CD14-positive monocyte (primary cell): Measurements from ENCODE around the gene ZDHHC7. TPM values are rescaled to one million over a fixed set of nuclear protein-coding genes. Genes with fewer than 3 reads are reported as not detected.

Experiments
- DNase-seq, 3 donors: peaks; one replicate each; pipeline ENCODE4 v3.0.0-alpha.2; 2011 to 2022
- H2AFZ ChIP-seq: 2 replicates; pipeline ENCODE4 v1.6.0; 2012; ENCODE audit warnings: mild to moderate bottlenecking, low read depth, low read length, inconsistent platforms; ENCODE audit not compliant: insufficient read depth, poor library complexity, severe bottlenecking
- H3K27ac ChIP-seq, 2 donors: 1 replicate in 1 of 2; 2 replicates in 1 of 2; pipeline ENCODE4 v1.5.1; 2012 to 2013; ENCODE audit warnings: low read length in 2 of 2, control low read depth in 1 of 2, inconsistent platforms in 1 of 2, low read depth in 1 of 2, mild to moderate bottlenecking in 1 of 2
- H3K27me3 ChIP-seq, 2 donors: one replicate each; pipeline versions ENCODE4 v1.6.0 to v1.6.1; 2011 to 2013; ENCODE audit warnings: low read length in 2 of 2; ENCODE audit not compliant: control insufficient read depth in 2 of 2, insufficient read depth in 2 of 2
- H3K36me3 ChIP-seq, 2 donors: replicated peaks in 1 of 2; 1 replicate in 1 of 2; 2 replicates in 1 of 2; pipeline versions ENCODE4 v1.5.1 to v1.6.1; 2012 to 2013; ENCODE audit warnings: low read length in 2 of 2, control low read depth in 1 of 2, inconsistent platforms in 1 of 2, mild to moderate bottlenecking in 1 of 2; ENCODE audit not compliant: insufficient read depth in 2 of 2, control insufficient read depth in 1 of 2
- H3K4me1 ChIP-seq, 2 donors: 1 replicate in 1 of 2; 2 replicates in 1 of 2; pipeline versions ENCODE4 v1.5.1 to v1.6.1; 2012 to 2013; ENCODE audit warnings: low read length in 2 of 2, control low read depth in 1 of 2, inconsistent platforms in 1 of 2, mild to moderate bottlenecking in 1 of 2, moderate library complexity in 1 of 2; ENCODE audit not compliant: insufficient read depth in 2 of 2, control insufficient read depth in 1 of 2
- H3K4me2 ChIP-seq: replicated peaks from 2 replicates; pipeline ENCODE3; 2012; ENCODE audit warnings: low read length, moderate library complexity, mild to moderate bottlenecking; ENCODE audit not compliant: poor library complexity, severe bottlenecking; ENCODE audit errors: extremely low read depth
- H3K4me3 ChIP-seq, 3 experiments: fragments of 200-600 bp in 1 of 3; sonication (generic) in 1 of 3; replicated peaks in 1 of 3; 1 replicate in 2 of 3; 2 replicates in 1 of 3; pipeline ENCODE4 v1.5.1; 2011 to 2013; ENCODE audit warnings: low read length in 3 of 3, mild to moderate bottlenecking in 3 of 3, control low read depth in 2 of 3, low read depth in 2 of 3, inconsistent platforms in 1 of 3, moderate library complexity in 1 of 3
- H3K79me2 ChIP-seq: 2 replicates; pipeline ENCODE4 v1.6.0; 2012; ENCODE audit warnings: mild to moderate bottlenecking, control low read depth, inconsistent platforms, low read length, moderate library complexity; ENCODE audit not compliant: insufficient read depth
- H3K9ac ChIP-seq: 2 replicates; pipeline ENCODE4 v1.6.0; 2017; ENCODE audit warnings: low read length, mild to moderate bottlenecking; ENCODE audit not compliant: insufficient read depth, poor library complexity, severe bottlenecking
- H3K9me3 ChIP-seq, 2 donors: replicated peaks in 1 of 2; 1 replicate in 1 of 2; 2 replicates in 1 of 2; pipeline versions ENCODE4 v1.5.1 to v1.6.1; 2012 to 2013; ENCODE audit warnings: low read length in 2 of 2, control low read depth in 1 of 2; ENCODE audit not compliant: control insufficient read depth in 1 of 2, insufficient read depth in 1 of 2
- H4K20me1 ChIP-seq: 2 replicates; pipeline ENCODE4 v1.6.0; 2012; ENCODE audit warnings: mild to moderate bottlenecking, low read length, control low read depth, moderate library complexity; ENCODE audit not compliant: insufficient read depth
- H3K27ac Mint-ChIP-seq, 7 donors: one replicate each; pipeline ENCODE4 v1.8.0; 2020; ENCODE audit warnings: mild to moderate bottlenecking in 7 of 7, mixed read lengths in 7 of 7, moderate library complexity in 6 of 7, inconsistent platforms in 2 of 7
- H3K27me3 Mint-ChIP-seq, 3 donors: one replicate each; pipeline ENCODE4 v1.8.0; 2021 to 2022; ENCODE audit warnings: low read depth in 3 of 3, mild to moderate bottlenecking in 3 of 3, mixed read lengths in 3 of 3, moderate library complexity in 3 of 3, inconsistent platforms in 1 of 3
- H3K36me3 Mint-ChIP-seq, 2 donors: one replicate each; pipeline ENCODE4 v1.8.0; 2020; ENCODE audit warnings: mixed read lengths in 2 of 2, inconsistent platforms in 1 of 2, mild to moderate bottlenecking in 1 of 2
- H3K4me1 Mint-ChIP-seq: one replicate; pipeline ENCODE4 v1.8.0; 2020; ENCODE audit warnings: mild to moderate bottlenecking, mixed read lengths
- H3K4me3 Mint-ChIP-seq, 2 donors: one replicate each; pipeline ENCODE4 v1.8.0; 2020; ENCODE audit warnings: mild to moderate bottlenecking in 2 of 2, mixed read lengths in 2 of 2, moderate library complexity in 1 of 2
- H3K9me3 Mint-ChIP-seq, 7 donors: one replicate each; pipeline ENCODE4 v1.8.0; 2020 to 2022; ENCODE audit warnings: mixed read lengths in 7 of 7, mild to moderate bottlenecking in 6 of 7, moderate library complexity in 6 of 7, inconsistent platforms in 2 of 7
- WGBS: methylation state at CpG from one replicate; pipeline ENCODE4 v1.1.5; 2013; ENCODE audit warnings: missing lambda C conversion rate; ENCODE audit not compliant: insufficient coverage; 5-methylcytosine and 5-hydroxymethylcytosine counted together
- intact Hi-C, 2 donors: fragments of 100-400 bp; cut with micrococcal nuclease; formaldehyde crosslinking; loops; one replicate each; pipeline versions ENCODE4 v1.15.0 to v1.15.1; 2023
- polyA plus RNA-seq, 3 donors: library from polyadenylated mRNA; depleted of rRNA in 1 of 3; unstranded in 2 of 3; stranded (reverse) in 1 of 3; fragments of 300-500 nt in 2 of 3; fragments of >200 nt in 1 of 3; fragmentation: Illumina TruSeq in 2 of 3; gene quantifications; 1 replicate in 2 of 3; 2 replicates in 1 of 3; pipeline ENCODE4 v1.2.3, GENCODE V29; 2012 to 2021
- TF ChIP-seq, protein P1 (sequence below): fragments of 200-600 bp; IDR thresholded peaks from one replicate; pipeline ENCODE4 v1.8.0; 2022; ENCODE audit warnings: antibody characterized with exemption, mild to moderate bottlenecking

The ZDHHC7 gene
- polyA plus RNA-seq, 3 donors: 99.7 to 189 (median 129) TPM

DNA sequence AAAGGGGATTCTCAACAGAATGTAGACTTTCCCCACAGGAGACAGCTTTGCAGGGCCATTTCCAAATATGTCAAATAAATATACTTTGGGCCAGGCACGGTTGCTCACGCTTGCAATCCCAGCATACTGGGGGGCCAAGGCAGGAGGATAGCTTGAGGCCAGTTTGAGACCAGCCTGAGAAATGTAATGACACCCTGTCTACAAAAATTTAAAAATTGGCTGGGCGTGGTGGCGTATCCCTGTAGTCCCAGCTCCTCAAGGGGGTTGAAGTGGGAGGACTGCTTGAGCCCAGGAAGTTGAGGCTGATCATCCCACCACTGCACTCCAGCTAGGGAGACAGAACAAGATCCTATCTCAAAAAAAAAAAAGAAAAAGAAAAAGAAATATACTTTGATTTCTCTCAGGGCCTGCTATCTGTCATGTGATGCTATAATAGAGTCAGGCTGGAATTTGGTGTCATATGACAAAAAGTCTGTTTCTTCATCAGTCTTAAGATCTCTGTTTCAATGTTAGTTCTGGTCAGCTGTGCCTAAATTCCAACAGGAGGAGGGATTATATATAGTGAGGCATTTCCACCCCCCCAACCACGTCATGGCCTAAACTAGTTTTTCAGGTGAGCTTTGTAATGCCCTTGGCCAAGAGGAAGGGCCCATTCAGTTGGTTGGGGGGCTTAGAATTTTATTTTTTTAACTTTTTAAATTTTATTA is 4.3 kb upstream of the ZDHHC7 start:
- Mint-ChIP-seq H3K27ac (peak overlapping the region; percentile 75 to 96 (median 93)), H3K4me3 (no peak overlapping the region), H3K4me1 (peaks cover 73% of the 10 kb centered on the region), H3K36me3 (peaks cover 5 to 10% of the 10 kb centered on the region in 2 donors), H3K9me3 (no peaks in the 10 kb centered on the region), H3K27me3 (peaks cover 0 to 4% (median 1%) of the 10 kb centered on the region in 3 donors)
- Histone ChIP-seq H4K20me1 (no peaks in the 10 kb centered on the region), H3K79me2 (peaks cover 30% of the 10 kb centered on the region), H3K9me3 (no peaks in the 10 kb centered on the region), H3K27me3 (no peaks in the 10 kb centered on the region), H3K36me3 (no peaks in the 10 kb centered on the region), H3K4me2 (no peak overlapping the region), H3K4me3 (peak overlapping the region in 1 of 3 experiments; percentile 46), H3K4me1 (peaks cover 71 to 72% of the 10 kb centered on the region in 2 donors), H2AFZ (no peak overlapping the region), H3K9ac (no peak overlapping the region), H3K27ac (peak overlapping the region; percentile 81 to 89)
- TF ChIP-seq, protein P1, sequence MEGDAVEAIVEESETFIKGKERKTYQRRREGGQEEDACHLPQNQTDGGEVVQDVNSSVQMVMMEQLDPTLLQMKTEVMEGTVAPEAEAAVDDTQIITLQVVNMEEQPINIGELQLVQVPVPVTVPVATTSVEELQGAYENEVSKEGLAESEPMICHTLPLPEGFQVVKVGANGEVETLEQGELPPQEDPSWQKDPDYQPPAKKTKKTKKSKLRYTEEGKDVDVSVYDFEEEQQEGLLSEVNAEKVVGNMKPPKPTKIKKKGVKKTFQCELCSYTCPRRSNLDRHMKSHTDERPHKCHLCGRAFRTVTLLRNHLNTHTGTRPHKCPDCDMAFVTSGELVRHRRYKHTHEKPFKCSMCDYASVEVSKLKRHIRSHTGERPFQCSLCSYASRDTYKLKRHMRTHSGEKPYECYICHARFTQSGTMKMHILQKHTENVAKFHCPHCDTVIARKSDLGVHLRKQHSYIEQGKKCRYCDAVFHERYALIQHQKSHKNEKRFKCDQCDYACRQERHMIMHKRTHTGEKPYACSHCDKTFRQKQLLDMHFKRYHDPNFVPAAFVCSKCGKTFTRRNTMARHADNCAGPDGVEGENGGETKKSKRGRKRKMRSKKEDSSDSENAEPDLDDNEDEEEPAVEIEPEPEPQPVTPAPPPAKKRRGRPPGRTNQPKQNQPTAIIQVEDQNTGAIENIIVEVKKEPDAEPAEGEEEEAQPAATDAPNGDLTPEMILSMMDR: no peak
- peak in 1 of 3 donors; percentile 36 for DNase-seq
- WGBS: 100% methylated on average over 2 of the region's 5 CpGs
- intact Hi-C loops: loop anchor here in 1 of 2 donors (2.0 kb wide), 1 partner anchor 13 kb away; no protein-coding TSS in a partner anchor

DNA sequence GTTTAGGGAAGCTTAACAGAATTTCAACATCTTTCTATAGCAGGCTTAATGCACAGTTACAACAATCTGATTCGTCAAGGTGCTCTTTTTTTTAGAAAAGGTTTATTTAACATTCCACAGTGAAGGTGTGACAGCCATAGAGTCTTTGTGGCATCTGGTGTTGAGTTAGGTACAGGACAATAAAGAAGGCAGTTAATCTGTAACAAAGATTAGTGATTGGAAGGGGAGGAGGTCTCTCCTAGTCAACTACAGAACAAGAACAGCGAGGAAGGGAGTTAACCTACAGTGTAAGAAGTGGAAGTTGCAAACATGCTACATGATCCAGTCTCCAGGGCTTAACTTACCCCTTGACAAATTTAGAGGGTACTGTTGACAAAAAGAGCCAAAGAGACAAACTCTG is 3.0 kb upstream of the ZDHHC7 start:
- Mint-ChIP-seq H3K4me3 (peak overlapping the region; percentile 9 to 69), H3K9me3 (peaks cover 0 to 4% (median 0%) of the 10 kb centered on the region in 7 donors), H3K36me3 (peaks cover 10 to 12% of the 10 kb centered on the region in 2 donors), H3K4me1 (peaks cover 78% of the 10 kb centered on the region), H3K27ac (peak overlapping the region; percentile 75 to 96 (median 93)), H3K27me3 (peaks cover 0 to 4% (median 1%) of the 10 kb centered on the region in 3 donors)
- Histone ChIP-seq H3K4me3 (peak overlapping the region in 1 of 3 experiments; percentile 46), H3K36me3 (no peaks in the 10 kb centered on the region), H3K4me2 (peak overlapping the region; percentile 60), H3K9ac (no peak overlapping the region), H2AFZ (no peak overlapping the region), H3K79me2 (peaks cover 43% of the 10 kb centered on the region), H4K20me1 (no peaks in the 10 kb centered on the region), H3K27ac (peak overlapping the region; percentile 81 to 89), H3K9me3 (no peaks in the 10 kb centered on the region), H3K27me3 (no peaks in the 10 kb centered on the region), H3K4me1 (peaks cover 84% of the 10 kb centered on the region in 2 donors)
- TF ChIP-seq, protein P1: no peak
- DNase-seq: peak in 2 of 3 donors; percentile 38 to 50
- WGBS: no CpG with 5 or more reads among the region's 2 CpGs
- intact Hi-C loops: loop anchor here in 1 of 2 donors (2.0 to 5.0 kb wide), 2 partner anchors 14 to 37 kb away; no protein-coding TSS in a partner anchor
